CD4-positive, alpha-beta T cell (primary cell): ENCODE measurements around the gene ATXN1. TPM values are rescaled to one million over a fixed set of nuclear protein-coding genes. Genes with fewer than 3 reads are reported as not detected.
"Not testable (repeated sequence)": the region's sequence is repeated elsewhere in the genome, so short reads cannot be mapped to it uniquely, and the experiment has no call there.

Experiments used
- ATAC-seq: fragments of 200-7000 bp; cut with Tn5 transposase; one replicate; pipeline ENCODE4 v1.10.0; 2022; ENCODE audit warnings: mild to moderate bottlenecking; ENCODE audit not compliant: poor library complexity
- CTCF ChIA-PET: fragments of 350-600 bp; sonication (Branson Sonifier 250); formaldehyde crosslinking; loops from one replicate; lab custom pipeline; 2021; ENCODE audit warnings: antibody characterized with exemption, inconsistent platforms; lab: Charles Lee
- POLR2A ChIA-PET: fragments of 350-600 bp; sonication (Branson Sonifier 250); formaldehyde crosslinking; loops from one replicate; lab custom pipeline; 2021; ENCODE audit warnings: antibody characterized with exemption, inconsistent platforms; lab: Charles Lee
- DNase-seq, 14 experiments: peaks; one replicate each; pipeline ENCODE4 v3.0.0-alpha.2; 2013 to 2020; ENCODE audit warnings: mixed read lengths in 2 of 14
- H3K27ac ChIP-seq, 2 donors: one replicate each; pipeline versions ENCODE4 v1.5.1 to v1.7.0; 2013; ENCODE audit warnings: low read length in 2 of 2, low read depth in 1 of 2, mild to moderate bottlenecking in 1 of 2
- H3K27me3 ChIP-seq, 2 experiments: 1 replicate in 1 of 2; 2 replicates in 1 of 2; pipeline versions ENCODE4 v1.6.1 to v1.7.0; 2013; ENCODE audit warnings: low read length in 2 of 2, control low read depth in 1 of 2, mild to moderate bottlenecking in 1 of 2, moderate library complexity in 1 of 2; ENCODE audit not compliant: insufficient read depth in 2 of 2, control insufficient read depth in 1 of 2
- H3K36me3 ChIP-seq: one replicate; pipeline ENCODE4 v1.6.1; 2013; ENCODE audit warnings: low read length, control low read depth; ENCODE audit not compliant: insufficient read depth
- H3K4me1 ChIP-seq: one replicate; pipeline ENCODE4 v1.6.1; 2013; ENCODE audit warnings: low read length, control low read depth; ENCODE audit not compliant: insufficient read depth
- H3K4me3 ChIP-seq: one replicate; pipeline ENCODE4 v1.5.1; 2013; ENCODE audit warnings: mild to moderate bottlenecking, low read length, moderate library complexity
- H3K9me3 ChIP-seq, 2 experiments: 1 replicate in 1 of 2; 2 replicates in 1 of 2; pipeline versions ENCODE4 v1.6.1 to v1.7.0; 2013; ENCODE audit warnings: low read length in 2 of 2, mild to moderate bottlenecking in 2 of 2, control low read depth in 1 of 2, moderate library complexity in 1 of 2; ENCODE audit not compliant: control insufficient read depth in 1 of 2, insufficient read depth in 1 of 2
- H3K27ac Mint-ChIP-seq: one replicate; pipeline ENCODE4 v1.8.0; 2020; ENCODE audit warnings: mixed read lengths
- H3K27me3 Mint-ChIP-seq: one replicate; pipeline ENCODE4 v1.8.0; 2021; ENCODE audit warnings: mixed read lengths
- H3K36me3 Mint-ChIP-seq: one replicate; pipeline ENCODE4 v1.8.0; 2021; ENCODE audit warnings: low read depth, mixed read lengths
- H3K4me1 Mint-ChIP-seq: one replicate; pipeline ENCODE4 v1.8.0; 2021; ENCODE audit warnings: low read depth, mixed read lengths
- H3K4me3 Mint-ChIP-seq: one replicate; pipeline ENCODE4 v1.8.0; 2020; ENCODE audit warnings: mild to moderate bottlenecking, mixed read lengths
- H3K9me3 Mint-ChIP-seq: one replicate; pipeline ENCODE4 v1.8.0; 2020; ENCODE audit warnings: mixed read lengths
- CTCF ChIP-seq: fragments of 200-600 bp; IDR thresholded peaks from one replicate; pipeline ENCODE4 v1.8.0; 2022; ENCODE audit warnings: antibody characterized with exemption, mild to moderate bottlenecking
- intact Hi-C, 2 experiments: fragments of 100-400 bp; cut with DNase I in 1 of 2; cut with micrococcal nuclease in 1 of 2; formaldehyde crosslinking; loops; one replicate each; pipeline versions ENCODE4 v1.15.1 to v1.9.0; 2023 to 2025; cut with DNase I, micrococcal nuclease
- total RNA-seq, 174 experiments: library from RNA in 2 of 174; stranded (reverse) in 2 of 174; gene quantifications; one replicate each; pipeline ENCODE4 v1.2.3 and lab custom pipeline; 2021 to 2026

The ATXN1 gene
- total RNA-seq, 2 experiments from 2014 or later, result 74.2 to 76.7 TPM

- Histone ChIP-seq H3K36me3 (no peaks in the 10 kb centered on the region), H3K4me1 (no peaks in the 10 kb centered on the region), H3K9me3 (no peaks in the 10 kb centered on the region), H3K27ac (no peak overlapping the region), H3K27me3 (no peaks in the 10 kb centered on the region), H3K4me3 (no peak overlapping the region)
- intact Hi-C loops, result no loop called here
- CTCF ChIA-PET, result no interaction called here
- Mint-ChIP-seq H3K27me3 (no peaks in the 10 kb centered on the region), H3K4me1 (no peaks in the 10 kb centered on the region), H3K36me3 (no peaks in the 10 kb centered on the region), H3K27ac (no peak overlapping the region), H3K4me3 (no peak overlapping the region), H3K9me3 (no peaks in the 10 kb centered on the region)
- ATAC-seq (no peak), DNase-seq (no peak)
- POLR2A ChIA-PET, result interaction anchor here (0.6 kb wide), 1 partner anchor 8 kb away, joined by 3 read pairs; no protein-coding TSS in a partner anchor
- TF ChIP-seq CTCF, result no peak
Measured at GRCh38 chr6:16271428-16271827, 489.8 kb downstream of the ATXN1 start.

- intact Hi-C loops, result no loop called here
- no peaks in the 10 kb centered on the region for H3K4me1 ChIP-seq
Measured at GRCh38 chr6:16270178-16270794, 491.0 kb downstream of the ATXN1 start.

GRCh38 chr6:16269442-16270070, 491.7 kb downstream of the ATXN1 start:
- H3K36me3 ChIP-seq, H3K4me3 Mint-ChIP-seq, H3K27me3 Mint-ChIP-seq, H3K27ac ChIP-seq, H3K27me3 ChIP-seq, CTCF ChIA-PET, ATAC-seq, H3K4me1 Mint-ChIP-seq, POLR2A ChIA-PET, H3K27ac Mint-ChIP-seq, H3K4me1 ChIP-seq, H3K9me3 ChIP-seq, H3K36me3 Mint-ChIP-seq, intact Hi-C loops, DNase-seq, H3K4me3 ChIP-seq, H3K9me3 Mint-ChIP-seq: not testable (repeated sequence)

More at GRCh38 chr6:16270178-16270794, 491.0 kb downstream of the ATXN1 start:
- Mint-ChIP-seq H3K4me1 (no peaks in the 10 kb centered on the region), H3K36me3 (no peaks in the 10 kb centered on the region), H3K9me3 (no peaks in the 10 kb centered on the region), H3K27me3 (no peaks in the 10 kb centered on the region), H3K27ac (no peak overlapping the region), H3K4me3 (no peak overlapping the region)
- no peak for TF ChIP-seq CTCF
- Histone ChIP-seq H3K4me3 (no peak overlapping the region), H3K9me3 (no peaks in the 10 kb centered on the region), H3K27me3 (no peaks in the 10 kb centered on the region), H3K27ac (no peak overlapping the region), H3K36me3 (no peaks in the 10 kb centered on the region)
- ATAC-seq (no peak), DNase-seq (no peak)
- ChIA-PET POLR2A (no interaction called here), CTCF (no interaction called here)
